HG03139 (cell line): Measurements from ENCODE around the gene FAM240A.

Source experiments
- ATAC-seq: cut with Tn5 transposase; IDR thresholded peaks from one replicate; pipeline ENCODE4 v1.9.1; 2021; ENCODE audit not compliant: unreplicated experiment

Gene FAM240A

GRCh38 chr3:46624975-46625490, 12.7 kb downstream of the FAM240A start:
- ATAC-seq, result no peak

DNA sequence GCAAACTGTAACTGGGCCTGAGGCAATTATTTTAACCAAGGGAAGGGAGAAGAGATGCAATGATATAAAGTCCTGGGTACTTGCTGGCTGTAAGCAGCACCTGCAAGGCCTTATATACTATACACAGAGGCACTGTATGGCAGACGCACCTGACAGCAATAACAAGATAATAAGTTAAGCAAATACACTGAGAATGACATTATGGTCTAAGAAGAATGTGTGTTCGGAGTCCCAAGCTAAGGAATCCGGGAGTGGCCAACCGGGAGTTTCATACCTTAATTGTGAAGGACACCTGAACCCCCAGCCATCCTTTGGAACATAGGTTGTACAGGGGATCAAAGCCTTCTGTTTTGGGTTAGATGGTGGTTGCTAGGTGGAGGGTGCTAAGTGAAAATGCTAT, 13.7 kb downstream of the FAM240A start:
- ATAC-seq, result no peak

GRCh38 chr3:46627078-46627477, 14.8 kb downstream of the FAM240A start:
- no peak for ATAC-seq

GRCh38 chr3:46628901-46629369, 16.6 kb downstream of the FAM240A start:
- no peak for ATAC-seq

GRCh38 chr3:46629551-46630517, 17.5 kb downstream of the FAM240A start:
- peak; percentile 63 for ATAC-seq

GRCh38 chr3:46632792-46633191, 20.5 kb downstream of the FAM240A start:
- no peak for ATAC-seq

- ATAC-seq, result no peak
These were observed 22.5 kb downstream of the FAM240A start for GRCh38 chr3:46634856-46635255.

GRCh38 chr3:46639221-46639620, 26.9 kb downstream of the FAM240A start:
- no peak for ATAC-seq

DNA sequence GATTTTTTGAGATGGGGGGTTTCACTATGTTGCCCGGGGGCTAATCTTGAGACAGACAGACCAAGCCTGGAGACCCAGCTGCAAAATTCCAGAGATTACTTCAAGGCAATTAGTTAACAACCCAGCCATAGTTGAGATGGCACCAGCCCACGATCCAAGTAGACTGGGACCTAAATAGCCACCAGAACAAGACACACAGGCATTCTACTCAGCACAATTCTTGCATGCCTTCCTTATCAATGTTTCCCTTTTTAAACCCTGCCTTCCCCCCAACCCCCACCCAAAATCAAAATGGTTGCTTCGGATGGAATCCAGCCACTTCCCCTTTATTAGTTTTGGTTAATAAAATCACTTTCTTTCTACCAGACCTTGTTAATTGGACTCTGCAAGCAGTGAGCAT, 28.6 kb downstream of the FAM240A start:
- no peak for ATAC-seq

DNA sequence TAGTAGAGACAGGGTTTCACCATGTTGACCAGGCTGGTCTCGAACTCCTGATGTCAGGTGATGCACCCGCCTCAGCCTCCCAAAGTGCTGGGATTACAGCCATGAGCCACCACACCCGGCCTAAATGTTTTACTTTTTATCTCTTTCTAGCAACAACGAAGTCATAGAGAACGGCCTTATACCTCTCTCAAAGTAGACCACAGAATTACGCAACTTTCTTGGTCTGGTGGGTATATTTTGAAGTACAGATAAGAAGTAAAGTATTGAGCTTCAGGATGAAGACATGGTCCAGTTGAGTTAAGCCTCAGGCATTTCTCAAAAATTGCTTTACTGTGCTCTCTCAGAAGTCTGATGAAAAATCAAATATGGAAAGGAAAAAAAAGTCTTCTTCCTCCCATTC, 30.6 kb downstream of the FAM240A start:
- no peak for ATAC-seq

DNA sequence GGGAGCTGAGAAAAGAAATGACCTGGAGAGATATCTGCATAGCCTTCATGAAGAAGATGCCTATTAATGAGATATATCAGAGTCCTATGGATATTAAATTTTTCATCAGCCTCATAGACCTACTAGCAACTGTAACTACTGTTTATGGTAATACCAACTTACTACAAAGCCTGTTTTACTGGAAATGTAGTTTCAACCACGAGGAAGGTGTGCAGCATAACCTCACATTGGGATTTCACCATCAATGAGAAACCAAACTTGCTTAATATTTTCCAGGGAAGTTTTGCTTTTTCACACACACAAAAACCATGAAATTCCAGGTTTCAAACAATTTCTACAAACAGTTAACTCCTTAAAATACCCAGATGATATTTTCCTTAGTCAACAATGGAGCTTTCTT, 31.4 kb downstream of the FAM240A start:
- ATAC-seq, result no peak

- ATAC-seq, result no peak
These were observed 34.4 kb downstream of the FAM240A start for GRCh38 chr3:46646700-46647099.

DNA sequence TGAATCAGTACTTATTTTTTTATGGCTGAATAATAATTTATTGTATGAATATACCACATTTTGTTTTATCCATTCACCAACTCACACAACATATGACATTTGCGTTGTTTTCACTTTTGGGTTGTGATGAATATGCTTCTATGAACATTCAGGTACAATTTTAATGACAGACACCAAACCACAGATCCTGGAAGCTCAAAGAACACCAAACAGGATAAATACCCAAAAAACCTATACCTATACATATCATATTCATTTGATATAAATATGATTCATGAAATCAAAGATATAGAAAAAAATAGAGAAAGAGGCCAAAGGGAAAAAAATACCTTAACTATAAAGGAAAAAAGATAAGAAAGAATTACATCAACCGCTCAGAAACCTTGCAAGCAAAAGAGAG, 35.8 kb downstream of the FAM240A start:
- ATAC-seq, result no peak

DNA sequence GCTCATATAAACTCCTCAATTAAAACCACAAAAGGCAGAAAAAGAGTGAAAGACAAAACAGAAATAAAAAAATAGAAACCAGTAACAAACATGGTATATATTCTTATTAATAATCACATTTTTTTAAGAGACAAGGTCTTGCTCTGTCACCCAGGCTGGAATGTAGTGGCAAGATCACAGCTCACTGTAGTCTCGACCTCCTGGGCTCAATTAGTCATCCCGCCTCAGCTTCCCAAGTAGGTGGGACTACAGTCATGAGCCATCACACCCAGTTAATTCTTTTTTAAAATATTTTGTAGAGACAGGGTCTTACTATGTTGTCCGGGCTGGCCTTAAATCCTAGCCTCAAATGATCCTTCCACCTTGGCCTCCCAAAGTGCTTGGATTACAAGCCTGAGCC, 37.1 kb downstream of the FAM240A start:
- ATAC-seq, result no peak

GRCh38 chr3:46651084-46651483, 38.8 kb downstream of the FAM240A start:
- no peak for ATAC-seq

- ATAC-seq, result no peak
These were observed 42.9 kb downstream of the FAM240A start for GRCh38 chr3:46655271-46655670.

- ATAC-seq, result no peak
These were observed 44.6 kb downstream of the FAM240A start for GRCh38 chr3:46656778-46657556.

GRCh38 chr3:46659285-46659684, 47.0 kb downstream of the FAM240A start:
- ATAC-seq, result no peak

GRCh38 chr3:46660003-46660402, 47.7 kb downstream of the FAM240A start:
- no peak for ATAC-seq

- ATAC-seq, result no peak
These were observed 48.5 kb downstream of the FAM240A start for GRCh38 chr3:46660543-46661523.
